IMR-90 (cell line): ENCODE data around the gene ANXA3. TPM values are rescaled to one million over a fixed set of nuclear protein-coding genes. Genes with fewer than 3 reads are reported as not detected.

Source experiments
- ATAC-seq: fragments of 200-7000 bp; cut with Tn5 transposase; 2 replicates; pipeline ENCODE4 v1.9.1; 2020; ENCODE audit warnings: low read depth, mild to moderate bottlenecking, moderate library complexity
- BruUV-seq: library from RNA; stranded (reverse); fragments of 400-500 nt; replicated peaks from 2 replicates; lab custom pipeline; 2021; lab: Mats Ljungman, UMichigan
- CTCF ChIA-PET: fragments of 300-600 bp; formaldehyde crosslinking; extraction: SDS; loops from one replicate; lab custom pipeline; 2021; ENCODE audit warnings: antibody characterized with exemption; lab: Yijun Ruan, JAX
- POLR2A ChIA-PET: fragments of 300-600 bp; sonication (Branson Sonifier 250); formaldehyde crosslinking; loops from one replicate; lab custom pipeline; 2022; ENCODE audit warnings: antibody characterized with exemption; ENCODE audit not compliant: unreplicated experiment; lab: Charles Lee
- DNase-seq: peaks from one replicate; pipeline ENCODE4 v3.0.0; 2013
- H2AFZ ChIP-seq: replicated peaks from 2 replicates; pipeline ENCODE3; 2013; ENCODE audit warnings: low read length, mild to moderate bottlenecking; ENCODE audit not compliant: poor library complexity
- H2AK5ac ChIP-seq: 2 replicates; pipeline ENCODE4 v1.6.1; 2013; ENCODE audit warnings: low read depth, low read length, inconsistent platforms
- H2AK9ac ChIP-seq: replicated peaks from 2 replicates; pipeline ENCODE3; 2013; ENCODE audit warnings: mild to moderate bottlenecking, low read depth, low read length, moderate library complexity; ENCODE audit not compliant: poor library complexity
- H2BK120ac ChIP-seq: 2 replicates; pipeline ENCODE4 v1.6.1; 2013; ENCODE audit warnings: low read depth, low read length, inconsistent platforms
- H2BK15ac ChIP-seq: 3 replicates; pipeline ENCODE4 v1.6.1; 2013; ENCODE audit warnings: low read depth, low read length, inconsistent platforms
- H2BK20ac ChIP-seq: 2 replicates; pipeline ENCODE4 v1.6.1; 2013; ENCODE audit warnings: low read depth, mild to moderate bottlenecking, inconsistent platforms, low read length, moderate library complexity
- H2BK5ac ChIP-seq: 2 replicates; pipeline ENCODE4 v1.6.1; 2013; ENCODE audit warnings: mild to moderate bottlenecking, low read depth, low read length, inconsistent platforms; ENCODE audit not compliant: poor library complexity, severe bottlenecking
- H3K14ac ChIP-seq: replicated peaks from 2 replicates; pipeline ENCODE4 v1.6.1; 2013; ENCODE audit warnings: low read depth, low read length, inconsistent platforms
- H3K18ac ChIP-seq: 2 replicates; pipeline ENCODE4 v1.6.1; 2013; ENCODE audit warnings: low read depth, low read length, control low read depth
- H3K23ac ChIP-seq: 2 replicates; pipeline ENCODE4 v1.6.1; 2013; ENCODE audit warnings: low read depth, low read length, inconsistent platforms
- H3K27ac ChIP-seq: 2 replicates; pipeline ENCODE4 v1.5.1; 2013; ENCODE audit warnings: mild to moderate bottlenecking, control low read depth, low read length; ENCODE audit not compliant: insufficient read depth
- H3K27me3 ChIP-seq: 2 replicates; pipeline ENCODE4 v1.6.1; 2013; ENCODE audit warnings: low read length; ENCODE audit not compliant: control insufficient read depth, insufficient read depth
- H3K36me3 ChIP-seq: 2 replicates; pipeline ENCODE4 v1.6.1; 2013; ENCODE audit warnings: low read length, mixed read lengths; ENCODE audit not compliant: control insufficient read depth, insufficient read depth
- H3K4ac ChIP-seq: 2 replicates; pipeline ENCODE4 v1.6.1; 2013; ENCODE audit warnings: low read depth, low read length, inconsistent platforms
- H3K4me1 ChIP-seq: 2 replicates; pipeline ENCODE4 v1.6.1; 2013; ENCODE audit warnings: low read length, mixed read lengths; ENCODE audit not compliant: control insufficient read depth, insufficient read depth
- H3K4me2 ChIP-seq: 2 replicates; pipeline ENCODE4 v1.6.1; 2013; ENCODE audit warnings: low read depth, mild to moderate bottlenecking, control low read depth, low read length, moderate library complexity
- H3K4me3 ChIP-seq: 2 replicates; pipeline ENCODE4 v1.5.1; 2013; ENCODE audit warnings: low read depth, mild to moderate bottlenecking, control low read depth, low read length, moderate library complexity; ENCODE audit not compliant: insufficient read depth
- H3K56ac ChIP-seq: 2 replicates; pipeline ENCODE4 v1.6.1; 2013; ENCODE audit warnings: low read length, inconsistent platforms; ENCODE audit not compliant: insufficient read depth; ENCODE audit errors: extremely low read depth
- H3K79me1 ChIP-seq, 2 experiments: 2 replicates each; pipeline ENCODE4 v1.6.1; 2013; ENCODE audit warnings: low read length in 2 of 2, inconsistent platforms in 1 of 2, low read depth in 1 of 2
- H3K9ac ChIP-seq: 2 replicates; pipeline ENCODE4 v1.6.1; 2013; ENCODE audit warnings: low read depth, low read length, control low read depth
- H3K9me1 ChIP-seq: 2 replicates; pipeline ENCODE4 v1.6.1; 2013; ENCODE audit warnings: low read length, inconsistent platforms; ENCODE audit not compliant: insufficient read depth
- H3K9me3 ChIP-seq: 2 replicates; pipeline ENCODE4 v1.6.1; 2013; ENCODE audit warnings: low read length; ENCODE audit not compliant: control insufficient read depth, insufficient read depth
- H4K20me1 ChIP-seq: 2 replicates; pipeline ENCODE4 v1.6.1; 2013; ENCODE audit warnings: low read length, inconsistent platforms; ENCODE audit not compliant: insufficient read depth
- H4K5ac ChIP-seq: 2 replicates; pipeline ENCODE4 v1.6.1; 2013; ENCODE audit warnings: mild to moderate bottlenecking, low read depth, low read length, control low read depth
- H4K8ac ChIP-seq, 2 experiments: 2 replicates each; pipeline ENCODE4 v1.6.1; 2013; ENCODE audit warnings: low read depth in 2 of 2, low read length in 2 of 2, control low read depth in 1 of 2, inconsistent platforms in 1 of 2
- H4K91ac ChIP-seq: 2 replicates; pipeline ENCODE4 v1.6.1; 2013; ENCODE audit warnings: low read depth, low read length, inconsistent platforms; ENCODE audit not compliant: insufficient read depth
- CEBPB ChIP-seq: IDR thresholded peaks from 2 replicates; pipeline ENCODE4 v1.6.1; 2012; ENCODE audit warnings: low read depth, low read length, improper control_type of control experiment
- FOS ChIP-seq: fragments of 150-350 bp; IDR thresholded peaks from 2 replicates; pipeline ENCODE4 v1.6.1; 2016; ENCODE audit warnings: low read depth, low read length
- SMC3 ChIP-seq: fragments of 150-350 bp; IDR thresholded peaks from 2 replicates; pipeline ENCODE4 v1.6.1; 2016; ENCODE audit warnings: low read depth, mild to moderate bottlenecking, antibody characterized with exemption, low read length, moderate library complexity
- WGBS, 2 experiments: methylation state at CpG; one replicate each; pipeline versions ENCODE4 v1.1.5 to v1.1.7; 2013; ENCODE audit warnings: missing lambda C conversion rate in 2 of 2; ENCODE audit not compliant: insufficient read length in 1 of 2; ENCODE audit errors: extremely low coverage in 2 of 2; 5-methylcytosine and 5-hydroxymethylcytosine counted together
- dilution Hi-C: fragments of 300-500 bp; cut with HindIII; formaldehyde crosslinking; loops from one replicate; pipeline ENCODE4 v1.14.3; 2018; ENCODE audit warnings: low sequenced_read_pairs; ENCODE audit not compliant: unreplicated experiment
- in situ Hi-C: fragments of 300-500 bp; cut with MboI; formaldehyde crosslinking; loops from 3 replicates; pipeline ENCODE4 v1.14.3; 2019; ENCODE audit warnings: low sequenced_read_pairs, inconsistent platforms, mixed read lengths
- intact Hi-C: fragments of 100-400 bp; cut with micrococcal nuclease; formaldehyde crosslinking; loops from 2 replicates; pipeline ENCODE4 v1.10.0; 2022
- polyA plus RNA-seq, 3 experiments: library from polyadenylated mRNA; depleted of rRNA; stranded (reverse); fragments of >200 nt; gene quantifications; 2 replicates each; pipeline ENCODE4 v1.2.3, GENCODE V29; 2012; ENCODE audit warnings: low replicate concordance in 1 of 3
- total RNA-seq: library from RNA; depleted of rRNA; stranded (reverse); fragments of >200 nt; gene quantifications from 2 replicates; pipeline ENCODE4 v1.2.3, GENCODE V29; 2012

Gene ANXA3
- total and polyA plus RNA-seq, 2 of the 4 experiments (the other 2 are of a cell fraction), result 4.2 to 5.0 TPM

- TF ChIP-seq SMC3 (no peak), CEBPB (peak; percentile 93), FOS (peak; percentile 31; the same call in 1 of the 2 replicates)
- Histone ChIP-seq H3K4me2 (no peak overlapping the region), H2AFZ (no peak overlapping the region), H3K4ac (no peak overlapping the region), H3K9ac (no peak overlapping the region), H3K36me3 (no peaks in the 10 kb centered on the region), H2BK15ac (no peak overlapping the region), H2BK120ac (peak overlapping the region; percentile 20; the same call in 1 of the 2 replicates), H3K4me3 (no peak overlapping the region), H2AK9ac (no peak overlapping the region), H3K23ac (no peak overlapping the region), H4K8ac (no peak overlapping the region), H2BK20ac (peak overlapping the region; percentile 20; the same call in 1 of the 2 replicates), H3K9me1 (no peaks in the 10 kb centered on the region), H3K79me1 (no peaks in the 10 kb centered on the region), H2AK5ac (peak overlapping the region; percentile 13; the same call in 1 of the 2 replicates), H3K27ac (no peak overlapping the region), H4K91ac (no peak overlapping the region; the same call in 1 of the 2 replicates), H4K20me1 (no peaks in the 10 kb centered on the region), H2BK5ac (no peak overlapping the region), H3K14ac (no peak overlapping the region), H4K5ac (no peak overlapping the region), H3K56ac (no peak overlapping the region), H3K18ac (no peak overlapping the region; the same call in 1 of the 2 replicates), H3K27me3 (no peaks in the 10 kb centered on the region), H3K4me1 (peaks cover 5% of the 10 kb centered on the region; the same call in 1 of the 2 replicates), H3K9me3 (no peaks in the 10 kb centered on the region)
- CTCF ChIA-PET, result no interaction called here
- peak; percentile 65 for DNase-seq
- in situ Hi-C loops, result no loop called here
- POLR2A ChIA-PET, result no interaction called here
- no TSS peak for BruUV-seq
- dilution Hi-C loops, result no loop called here
- 90% methylated on average over 2 of the region's 5 CpGs; no CpG with 5 or more reads in 1 of the 2 experiments for WGBS, 2 experiments
- intact Hi-C loops, result no loop called here
- peak; percentile 58 for ATAC-seq
Observed at GRCh38 chr4:78542373-78542772, 9.2 kb upstream of the ANXA3 start.
